HG02884 (cell line): Measurements from ENCODE around the gene FAM181A.

ENCODE experiments used
- ATAC-seq: cut with Tn5 transposase; IDR thresholded peaks from one replicate; pipeline ENCODE4 v1.9.1; 2021; ENCODE audit warnings: mild to moderate bottlenecking, moderate library complexity; ENCODE audit not compliant: unreplicated experiment

Gene FAM181A

GRCh38 chr14:93926873-93927799, at the start of gene FAM181A:
FAM181A (plus strand) TSS chr14:93927344; CDS start chr14:93928286, 942 bp downstream.
- no peak for ATAC-seq

- ATAC-seq = no peak
Observed at GRCh38 chr14:93878212-93878611, 48.9 kb upstream of the FAM181A start.

- no peak for ATAC-seq
Observed at GRCh38 chr14:93878871-93879270, 48.3 kb upstream of the FAM181A start.

DNA sequence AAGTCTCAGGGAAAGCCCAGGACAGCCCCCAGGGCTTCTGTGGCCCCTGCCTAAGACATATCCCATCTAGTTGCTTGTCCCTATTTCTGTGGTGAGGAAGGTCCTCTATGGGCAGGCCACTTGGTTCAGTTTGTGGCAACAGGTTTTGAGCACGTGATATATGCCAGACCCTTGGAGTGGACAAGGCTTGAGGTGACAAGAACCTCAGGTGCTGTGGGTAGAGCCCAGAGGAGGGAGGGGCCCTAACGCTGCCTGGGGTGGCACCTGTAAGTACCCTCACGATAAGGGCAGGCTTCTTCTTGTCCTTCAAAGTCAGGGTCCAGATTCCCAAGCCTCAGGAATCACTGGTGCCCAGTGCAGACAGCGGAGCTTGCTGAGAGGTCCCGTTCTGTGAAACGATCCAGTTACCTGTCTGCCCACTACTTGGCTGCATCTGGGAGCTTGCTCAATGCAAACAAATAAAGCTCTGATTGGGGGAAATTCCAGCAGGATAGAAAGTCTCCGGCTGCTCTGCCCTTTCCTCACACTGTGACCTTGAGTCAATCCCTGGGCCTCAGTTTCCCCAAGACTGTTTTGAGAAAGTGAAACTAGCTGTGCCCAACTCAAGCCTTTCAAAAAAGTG, 47.7 kb upstream of the FAM181A start:
- no peak for ATAC-seq

- no peak for ATAC-seq
Observed at GRCh38 chr14:93880021-93880820, 46.9 kb upstream of the FAM181A start.

DNA sequence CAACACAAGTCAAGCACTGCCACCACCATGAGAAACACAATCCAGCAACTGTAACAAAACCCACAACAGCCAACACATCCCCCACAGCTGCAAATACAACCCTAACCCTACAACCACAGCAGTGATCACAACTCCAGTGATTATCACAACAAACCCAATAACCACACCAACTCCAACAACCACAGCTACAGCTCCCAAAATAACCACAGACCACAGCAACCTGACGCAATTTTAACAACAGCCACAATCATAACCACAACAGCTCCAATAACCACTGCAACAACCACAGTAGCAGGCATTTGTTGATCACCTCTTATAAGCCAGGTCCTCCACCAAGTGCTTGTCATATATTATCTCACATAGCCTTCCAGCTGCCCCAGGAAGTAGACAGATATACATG, 42.2 kb upstream of the FAM181A start:
- ATAC-seq = no peak

DNA sequence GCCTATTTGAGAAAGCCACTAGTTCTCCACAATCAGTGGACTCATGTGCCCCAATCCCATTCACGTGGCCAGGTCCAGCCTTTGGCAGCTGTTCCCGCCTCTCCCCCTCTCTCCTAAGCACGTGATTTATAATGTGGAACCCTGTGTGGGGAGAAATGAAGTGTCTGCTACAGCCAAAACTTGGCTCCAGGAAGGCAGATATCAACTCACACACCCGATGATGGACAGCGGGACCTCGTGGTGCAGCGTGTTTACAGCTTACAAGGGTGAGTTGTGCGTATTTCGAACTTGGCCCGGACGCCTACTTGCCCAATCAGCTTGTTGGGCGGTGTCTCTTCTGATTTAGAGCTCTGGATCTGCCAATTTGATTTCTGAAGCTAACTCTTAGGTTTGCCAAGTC, 38.1 kb upstream of the FAM181A start:
- ATAC-seq = no peak

- ATAC-seq = no peak
Observed at GRCh38 chr14:93889739-93890483, 37.2 kb upstream of the FAM181A start.

DNA sequence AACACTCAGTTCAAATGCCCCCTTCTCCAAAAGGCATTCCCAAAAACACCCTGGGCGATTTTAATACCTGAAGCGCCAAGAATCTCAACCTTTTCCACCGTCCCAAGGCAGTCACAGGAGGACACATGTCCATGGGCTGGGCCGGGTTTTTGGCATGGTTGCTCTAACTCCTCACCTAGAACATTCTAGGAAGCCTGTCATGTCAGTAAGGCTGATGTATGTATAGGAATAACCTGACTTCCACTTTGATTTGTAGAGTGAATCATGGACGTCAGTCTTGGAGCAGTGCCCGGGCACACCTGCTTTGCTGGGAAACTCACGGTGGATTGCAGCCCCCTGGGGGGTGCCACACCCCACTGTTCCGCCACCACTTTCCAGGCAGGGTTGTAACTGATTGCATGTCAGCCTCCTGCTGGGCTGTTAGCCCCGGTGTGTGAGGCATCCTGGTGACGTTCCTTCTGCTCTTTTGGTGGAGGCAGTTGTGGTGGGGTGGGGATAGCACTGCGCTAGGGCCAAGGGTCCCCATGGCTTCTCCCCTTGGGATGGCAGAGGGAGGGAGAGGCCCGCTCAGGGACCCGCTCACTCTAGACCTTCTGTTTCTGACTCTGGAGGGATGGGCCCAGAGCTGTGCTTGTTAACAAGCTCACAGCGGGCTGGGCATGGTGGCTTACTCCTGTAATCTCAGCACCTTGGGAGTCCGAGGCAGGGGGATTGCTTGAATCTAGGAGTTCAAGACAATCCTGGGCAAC, 35.2 kb upstream of the FAM181A start:
- no peak for ATAC-seq

- no peak for ATAC-seq
Observed at GRCh38 chr14:93892505-93892839, 34.7 kb upstream of the FAM181A start.

- ATAC-seq = no peak
Observed at GRCh38 chr14:93892923-93893558, 34.1 kb upstream of the FAM181A start.

DNA sequence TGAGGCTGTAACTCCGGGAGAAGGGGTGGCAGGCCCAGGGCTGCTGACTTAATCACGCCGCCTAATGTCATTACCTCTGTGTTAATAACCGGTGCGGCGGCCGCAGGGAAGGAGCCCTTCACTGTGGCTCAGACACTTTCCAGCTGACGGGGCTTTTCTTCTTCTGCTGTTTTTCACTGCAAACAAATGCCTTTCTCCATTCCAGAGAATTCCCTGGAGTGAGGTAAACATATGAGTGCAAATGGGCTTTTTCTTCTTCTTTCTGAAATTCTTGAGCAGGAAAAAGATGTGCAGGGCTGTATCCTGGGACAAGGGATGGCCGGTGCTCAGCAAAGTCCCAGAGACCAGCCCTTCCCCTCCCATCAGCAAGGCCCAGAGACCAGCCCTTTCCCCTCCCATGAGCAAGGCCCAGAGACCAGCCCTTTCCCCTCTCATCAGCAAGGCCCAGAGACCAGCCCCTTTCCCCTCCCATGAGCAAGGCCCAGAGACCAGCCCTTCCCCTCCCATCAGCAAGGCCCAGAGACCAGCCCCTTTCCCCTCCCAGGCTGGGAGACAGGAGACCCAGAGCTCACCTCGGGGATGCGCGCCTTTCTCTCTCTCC, 33.4 kb upstream of the FAM181A start:
- no peak for ATAC-seq

DNA sequence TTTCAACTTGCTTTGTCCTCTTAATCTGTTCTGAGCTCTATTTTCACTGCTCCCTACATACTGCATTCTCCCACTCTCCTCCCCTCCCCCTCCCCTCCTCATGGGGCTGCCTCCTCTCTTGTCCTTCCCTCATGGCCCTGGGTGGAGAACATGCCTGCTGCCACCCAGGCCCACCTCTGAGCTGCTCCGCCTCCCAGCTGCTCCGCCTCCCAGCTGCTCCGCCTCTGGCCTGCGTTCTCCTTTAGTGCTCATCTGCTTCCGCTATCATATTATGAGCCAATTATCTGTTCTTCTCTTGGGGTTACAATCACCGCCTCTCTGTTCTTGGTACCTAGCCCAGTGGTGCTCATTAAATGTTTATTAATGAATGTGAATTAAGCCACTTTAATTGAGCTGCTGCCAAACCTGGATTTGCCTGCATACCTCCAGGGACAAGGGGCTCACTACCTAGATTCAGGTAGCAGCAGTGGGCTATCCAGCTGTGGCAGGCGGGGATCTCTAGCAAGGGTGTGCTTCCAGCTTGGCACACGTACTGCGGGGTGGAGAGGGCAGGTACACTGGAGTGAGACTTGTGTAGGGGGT, 32.0 kb upstream of the FAM181A start:
- no peak for ATAC-seq

GRCh38 chr14:93897476-93897845, 29.7 kb upstream of the FAM181A start:
- ATAC-seq = no peak

DNA sequence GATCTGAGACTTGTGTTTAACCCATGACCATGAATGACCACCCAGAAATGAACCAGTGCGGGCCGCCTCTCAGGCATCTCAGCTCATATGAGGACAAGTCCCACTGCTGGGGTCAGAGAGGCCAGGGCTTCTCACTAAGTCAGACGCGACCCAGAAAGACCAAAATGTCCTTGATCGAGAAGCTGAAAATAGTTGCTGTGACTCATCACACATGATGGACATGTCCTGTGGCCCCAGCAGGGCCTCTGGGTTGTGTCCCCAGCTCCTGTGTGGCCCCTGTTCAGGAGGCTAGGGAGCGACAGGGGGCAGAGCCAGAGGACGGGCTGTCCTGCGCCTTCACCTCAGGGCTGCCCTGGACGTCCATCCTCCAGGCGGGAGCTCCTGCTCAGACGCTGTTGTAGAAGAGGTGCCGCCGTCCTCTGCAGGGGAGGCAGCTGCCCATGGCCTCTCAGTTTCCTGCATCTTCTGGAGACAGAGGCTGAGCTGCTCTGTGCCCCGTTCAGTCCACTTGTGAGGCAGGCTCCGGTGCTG, 29.0 kb upstream of the FAM181A start:
- ATAC-seq = no peak

DNA sequence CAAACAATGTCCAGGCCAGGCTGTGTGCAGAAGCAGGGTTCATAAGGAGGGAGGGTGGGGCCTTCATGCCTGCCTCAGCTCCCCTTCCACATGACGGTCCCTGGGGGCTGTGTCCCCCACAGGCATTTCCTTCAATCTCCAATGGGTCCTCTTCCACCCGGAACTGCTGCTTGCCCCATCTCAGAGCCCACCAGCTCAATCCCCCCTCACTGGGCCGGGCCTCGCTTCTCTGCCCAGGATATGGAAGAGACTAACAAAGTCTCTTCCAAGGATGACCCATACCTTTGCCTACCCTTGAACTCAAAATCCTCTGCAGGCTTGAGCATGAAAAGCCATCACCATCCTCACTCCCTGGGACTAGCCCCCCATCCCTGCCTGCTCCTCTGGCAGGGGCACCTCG, 28.4 kb upstream of the FAM181A start:
- ATAC-seq = no peak

DNA sequence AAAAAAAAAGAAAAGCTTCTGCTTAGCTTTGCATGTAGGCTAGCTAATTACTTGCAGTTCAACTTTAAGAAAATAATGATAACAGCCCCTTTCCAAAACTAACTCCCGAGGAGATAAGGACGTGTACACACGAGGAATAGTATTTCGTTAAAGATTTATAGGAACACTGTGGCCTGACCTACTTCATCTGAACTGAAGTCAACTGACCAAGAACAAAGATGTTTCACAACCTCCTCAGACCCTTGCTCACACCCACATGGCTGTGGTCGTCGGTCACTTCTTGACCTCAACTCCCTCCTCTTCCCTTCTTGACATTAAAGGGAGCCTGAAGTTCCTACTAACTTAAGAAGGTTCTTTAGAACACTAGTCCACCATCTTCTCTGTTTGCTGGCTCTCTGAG, 25.3 kb upstream of the FAM181A start:
- no peak for ATAC-seq

- no peak for ATAC-seq
Observed at GRCh38 chr14:93902619-93903307, 24.4 kb upstream of the FAM181A start.
